ENCODE results near the gene MACROH2A2. TPM values are rescaled to one million over a fixed set of nuclear protein-coding genes. Genes with fewer than 3 reads are reported as not detected.

MACROH2A2 gene
- total and polyA plus RNA-seq, 2 donors: 15.2 to 18.4 TPM

DNA sequence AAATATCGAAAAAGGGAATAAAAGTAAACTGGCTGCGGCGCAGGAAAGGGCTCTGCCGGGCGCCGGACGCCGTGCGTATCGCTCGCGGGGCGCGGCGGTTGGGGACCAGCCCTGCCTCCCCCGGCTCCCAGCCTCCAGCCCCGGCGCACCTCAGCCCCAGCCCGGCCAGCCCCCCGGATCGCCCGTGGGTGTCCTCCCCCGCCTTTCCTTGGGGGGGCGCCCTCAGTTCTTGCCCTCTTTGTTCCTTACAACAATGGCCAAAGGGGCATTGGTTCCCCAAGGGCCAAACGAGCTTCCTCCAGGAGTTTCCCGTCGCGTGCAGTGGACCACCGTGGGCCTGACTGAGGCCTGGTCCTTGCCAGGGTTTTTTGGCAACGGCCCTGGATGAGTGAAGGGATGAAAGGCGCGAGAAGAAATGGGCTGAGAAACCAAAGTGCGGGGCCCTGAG lies 1.2 kb downstream of the MACROH2A2 start:
- H3K4me3 ChIP-seq (ENCODE audit: low read depth, low read length): peak overlapping the region; percentile 81
- WGBS: 4% methylated on average over 33 of the region's 33 CpGs
- H3K27ac ChIP-seq (ENCODE audit: low read depth): no peak overlapping the region
- no peaks in the 10 kb centered on the region for H3K36me3 ChIP-seq (ENCODE audit: insufficient read depth)
- H3K4me1 ChIP-seq (ENCODE audit: insufficient read depth): no peaks in the 10 kb centered on the region
- DNase-seq (ENCODE audit: extremely low spot score): no peak

DNA sequence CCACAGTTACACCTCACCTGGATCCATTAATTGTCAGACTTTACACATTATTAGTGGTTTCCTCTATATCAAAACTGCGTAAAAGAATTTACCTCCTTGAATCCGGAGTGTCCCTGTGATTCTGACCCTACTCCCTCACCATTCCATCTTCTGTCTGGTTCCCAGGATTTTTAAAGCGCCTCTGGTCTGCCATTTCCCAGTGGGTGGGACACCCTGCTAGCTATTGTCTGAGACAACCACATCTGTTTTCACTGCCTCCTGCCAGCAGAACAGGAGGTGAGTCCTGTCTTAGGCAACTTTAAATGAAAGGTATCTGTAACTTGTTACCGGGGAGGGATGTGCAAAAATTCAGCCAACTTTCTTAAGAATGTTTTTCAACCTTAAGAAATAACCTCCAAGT lies 2.3 kb downstream of the MACROH2A2 start:
- no peak for DNase-seq (ENCODE audit: extremely low spot score)
- H3K4me1 ChIP-seq (ENCODE audit: insufficient read depth): no peaks in the 10 kb centered on the region
- H3K36me3 ChIP-seq (ENCODE audit: insufficient read depth): no peaks in the 10 kb centered on the region
- H3K4me3 ChIP-seq (ENCODE audit: low read depth, low read length): no peak overlapping the region
- 86% methylated on average over 4 of the region's 4 CpGs for WGBS
- no peak overlapping the region for H3K27ac ChIP-seq (ENCODE audit: low read depth)

DNA sequence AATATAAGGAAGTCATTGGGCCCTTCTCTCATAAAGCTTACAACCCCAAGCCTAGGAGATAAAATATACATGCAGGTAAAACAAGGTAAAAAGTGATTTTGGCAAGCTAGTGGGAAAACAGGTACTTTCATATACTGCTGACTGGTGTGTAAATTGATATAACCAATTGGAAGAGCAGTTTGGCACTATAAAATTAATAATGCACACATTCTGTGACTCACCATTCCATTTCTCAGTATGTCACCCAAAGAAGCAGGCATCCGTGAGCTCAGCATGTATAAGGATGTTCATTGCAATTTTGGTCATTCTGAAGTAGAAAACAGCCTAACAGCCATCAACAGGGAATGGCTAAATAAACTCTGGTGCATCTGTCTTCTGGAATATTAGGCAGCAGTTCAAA lies 2.9 kb downstream of the MACROH2A2 start:
- Histone ChIP-seq H3K4me3 (ENCODE audit: low read depth, low read length) (no peak overlapping the region), H3K27ac (ENCODE audit: low read depth) (no peak overlapping the region), H3K4me1 (ENCODE audit: insufficient read depth) (no peaks in the 10 kb centered on the region), H3K36me3 (ENCODE audit: insufficient read depth) (no peaks in the 10 kb centered on the region)
- no peak for DNase-seq (ENCODE audit: extremely low spot score)
- 95% methylated on average over 1 of the region's 1 CpG for WGBS

DNA sequence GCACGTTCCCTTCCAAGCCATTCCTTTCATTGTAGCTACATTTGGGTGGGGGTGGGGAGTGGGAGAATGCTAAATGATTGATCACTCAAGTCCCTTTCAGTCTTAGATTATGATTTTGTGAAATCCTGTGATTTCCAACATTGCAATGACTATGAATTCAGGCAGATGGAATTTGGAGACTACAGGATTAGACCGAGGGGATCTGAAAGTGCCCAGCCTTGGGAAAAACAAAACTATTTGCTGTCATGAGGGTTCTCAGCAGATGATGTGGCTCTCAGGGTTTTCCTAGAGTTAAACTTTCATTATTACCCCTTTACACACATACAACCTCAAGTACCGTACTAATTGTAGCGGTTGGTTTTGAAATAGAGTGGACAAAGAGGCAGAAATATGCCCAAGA lies 4.7 kb downstream of the MACROH2A2 start:
- DNase-seq (ENCODE audit: extremely low spot score): no peak
- 93% methylated on average over 4 of the region's 4 CpGs for WGBS

DNA sequence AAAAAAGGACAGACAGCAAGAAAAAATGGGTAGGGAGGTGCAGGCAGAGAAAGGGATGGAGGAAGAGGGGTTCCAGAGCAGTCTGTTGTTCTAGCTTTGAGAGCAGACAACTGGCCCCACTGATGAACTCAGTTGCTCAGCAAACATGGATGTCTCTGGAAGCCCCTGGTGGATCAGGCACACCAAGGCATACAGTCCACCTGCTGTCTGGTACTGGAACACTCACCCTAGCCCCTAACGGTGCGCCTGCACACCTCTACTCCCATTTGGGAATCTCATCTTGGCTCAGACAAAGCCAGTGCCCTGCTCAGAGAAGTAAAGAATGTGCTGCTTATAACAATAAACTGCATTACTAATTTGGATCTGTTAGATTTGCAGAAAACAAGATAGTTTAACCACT lies 7.7 kb downstream of the MACROH2A2 start:
- 88% methylated on average over 2 of the region's 2 CpGs for WGBS
- no peaks in the 10 kb centered on the region for H3K36me3 ChIP-seq (ENCODE audit: insufficient read depth)
- H3K4me3 ChIP-seq (ENCODE audit: low read depth, low read length): no peak overlapping the region
- DNase-seq (ENCODE audit: extremely low spot score): no peak
- H3K4me1 ChIP-seq (ENCODE audit: insufficient read depth): no peaks in the 10 kb centered on the region
- no peak overlapping the region for H3K27ac ChIP-seq (ENCODE audit: low read depth)

More for the DNA sequence above, 4.7 kb downstream of the MACROH2A2 start:
- Histone ChIP-seq H3K27ac (ENCODE audit: low read depth) (no peak overlapping the region), H3K4me3 (ENCODE audit: low read depth, low read length) (no peak overlapping the region), H3K36me3 (ENCODE audit: insufficient read depth) (no peaks in the 10 kb centered on the region), H3K4me1 (ENCODE audit: insufficient read depth) (no peaks in the 10 kb centered on the region)

DNA sequence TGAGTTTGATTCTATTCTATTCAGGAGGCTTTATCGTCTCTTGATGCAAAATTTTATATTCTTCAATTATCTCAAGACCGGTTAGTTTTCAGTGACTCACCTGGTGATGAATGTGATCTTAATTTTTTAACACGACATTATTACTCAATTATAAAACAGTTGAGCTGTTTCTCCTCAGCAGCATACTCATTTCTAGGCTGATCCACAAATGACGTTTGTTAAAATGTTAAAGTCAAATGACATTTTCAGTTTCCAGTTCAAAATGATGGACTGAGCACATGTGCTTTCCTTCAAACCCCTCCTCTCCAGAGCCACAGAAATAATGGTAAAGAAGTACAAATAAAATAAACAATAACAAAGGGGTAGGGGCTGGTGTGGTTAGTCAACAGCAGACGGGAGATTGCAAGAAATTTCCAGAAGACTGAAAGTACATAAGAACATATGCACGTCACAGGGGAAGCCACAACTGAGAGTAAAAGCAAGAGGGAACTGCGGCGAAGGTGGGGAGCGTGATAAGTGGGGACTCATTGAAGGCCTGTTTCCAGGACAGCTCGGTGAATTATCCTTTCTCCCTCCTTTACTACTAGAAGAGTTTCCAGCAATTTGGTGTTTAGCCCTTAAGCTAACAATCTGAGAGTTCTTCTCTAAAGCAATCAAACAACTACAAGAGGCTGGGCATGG lies 10.9 kb downstream of the MACROH2A2 start:
- Histone ChIP-seq H3K4me1 (ENCODE audit: insufficient read depth) (no peaks in the 10 kb centered on the region), H3K4me3 (ENCODE audit: low read depth, low read length) (no peak overlapping the region), H3K27ac (ENCODE audit: low read depth) (no peak overlapping the region), H3K36me3 (ENCODE audit: insufficient read depth) (no peaks in the 10 kb centered on the region)
- 88% methylated on average over 10 of the region's 10 CpGs for WGBS
- DNase-seq (ENCODE audit: extremely low spot score): no peak

DNA sequence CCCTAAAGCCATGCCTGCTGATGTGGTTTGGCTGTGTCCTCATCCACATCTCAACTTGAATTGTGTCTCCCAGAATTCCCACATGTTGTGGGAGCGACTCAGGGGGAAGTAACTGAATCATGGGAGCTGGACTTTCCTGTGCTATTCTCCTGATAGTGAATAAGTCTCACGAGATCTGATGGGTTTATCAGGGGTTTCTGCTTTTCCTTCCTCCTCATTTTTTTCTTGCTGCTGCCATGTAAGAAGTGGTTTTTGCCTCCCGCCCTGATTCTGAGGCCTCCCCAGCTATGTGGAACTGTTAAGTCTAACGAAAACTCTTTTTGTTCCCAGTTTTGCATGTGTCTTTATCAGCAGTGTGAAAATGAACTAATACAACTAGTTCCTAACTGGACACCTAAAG lies 11.8 kb downstream of the MACROH2A2 start:
- no peaks in the 10 kb centered on the region for H3K4me1 ChIP-seq (ENCODE audit: insufficient read depth)
- WGBS: 85% methylated on average over 4 of the region's 4 CpGs
- DNase-seq (ENCODE audit: extremely low spot score): no peak
- H3K27ac ChIP-seq (ENCODE audit: low read depth): no peak overlapping the region
- no peaks in the 10 kb centered on the region for H3K36me3 ChIP-seq (ENCODE audit: insufficient read depth)
- no peak overlapping the region for H3K4me3 ChIP-seq (ENCODE audit: low read depth, low read length)

DNA sequence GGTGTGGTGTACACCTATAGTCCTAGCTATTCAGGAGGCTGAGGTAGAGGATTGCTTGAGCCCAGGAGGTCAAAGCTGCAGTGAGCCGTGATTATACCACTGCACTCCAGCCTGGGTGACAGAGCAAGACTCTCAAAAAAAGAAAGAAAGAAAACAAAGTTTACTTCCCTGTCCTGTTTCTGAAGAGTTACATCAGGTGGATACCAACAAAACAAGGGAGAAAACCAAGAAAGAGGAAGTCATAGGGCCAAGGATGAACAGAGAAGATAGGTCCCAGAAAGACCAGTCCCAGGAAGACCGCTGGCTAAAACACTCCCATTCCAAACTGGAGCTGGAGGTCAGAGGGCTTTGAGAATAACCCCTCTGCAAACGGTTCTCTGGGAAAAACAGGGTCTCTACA lies 13.5 kb downstream of the MACROH2A2 start:
- 91% methylated on average over 3 of the region's 3 CpGs for WGBS
- DNase-seq (ENCODE audit: extremely low spot score): no peak
- Histone ChIP-seq H3K4me3 (ENCODE audit: low read depth, low read length) (no peak overlapping the region), H3K4me1 (ENCODE audit: insufficient read depth) (no peaks in the 10 kb centered on the region), H3K27ac (ENCODE audit: low read depth) (no peak overlapping the region), H3K36me3 (ENCODE audit: insufficient read depth) (no peaks in the 10 kb centered on the region)

DNA sequence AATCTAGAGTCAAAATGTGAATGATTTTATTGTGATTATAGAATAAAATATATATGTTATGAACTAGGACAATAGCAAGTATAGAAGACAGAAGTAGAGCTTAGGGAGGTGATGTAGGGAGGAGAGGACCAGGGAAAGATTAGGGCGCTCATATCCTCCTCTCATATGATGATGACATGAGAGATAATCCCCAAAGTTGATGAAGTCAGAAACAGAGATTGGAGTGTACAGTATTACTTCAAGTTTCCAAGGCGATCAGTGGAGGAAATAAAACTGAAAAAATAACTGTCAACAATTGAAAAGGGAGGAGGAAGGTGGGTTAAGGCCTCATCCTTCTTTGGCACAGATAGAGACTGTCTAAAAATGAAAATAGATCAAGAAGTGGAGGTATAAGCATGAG lies 14.9 kb downstream of the MACROH2A2 start:
- no peak for DNase-seq (ENCODE audit: extremely low spot score)
- Histone ChIP-seq H3K4me1 (ENCODE audit: insufficient read depth) (no peaks in the 10 kb centered on the region), H3K27ac (ENCODE audit: low read depth) (no peak overlapping the region), H3K36me3 (ENCODE audit: insufficient read depth) (no peaks in the 10 kb centered on the region), H3K4me3 (ENCODE audit: low read depth, low read length) (no peak overlapping the region)
- 92% methylated on average over 2 of the region's 2 CpGs for WGBS

DNA sequence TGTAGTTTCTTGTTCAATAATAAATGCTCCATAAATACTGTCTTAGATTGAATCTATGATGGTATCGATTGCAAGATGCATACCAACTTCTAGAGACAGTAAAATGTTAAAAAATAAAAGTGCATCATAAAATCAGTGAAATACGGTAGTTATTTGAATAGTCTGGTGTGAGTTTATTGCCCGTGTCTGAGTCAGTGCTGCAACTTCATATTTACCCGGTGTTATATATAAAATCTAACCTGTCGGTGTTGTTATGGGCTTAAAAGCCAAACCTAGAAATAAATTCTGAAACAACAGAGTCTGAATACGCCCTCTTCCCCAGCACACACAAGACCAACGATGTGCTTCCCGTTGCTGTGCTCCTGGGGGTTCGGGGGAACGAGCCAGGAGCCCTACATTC lies 16.3 kb downstream of the MACROH2A2 start:
- no peak for DNase-seq (ENCODE audit: extremely low spot score)
- no peaks in the 10 kb centered on the region for H3K4me1 ChIP-seq (ENCODE audit: insufficient read depth)
- H3K36me3 ChIP-seq (ENCODE audit: insufficient read depth): no peaks in the 10 kb centered on the region
- 92% methylated on average over 10 of the region's 10 CpGs for WGBS
- no peak overlapping the region for H3K27ac ChIP-seq (ENCODE audit: low read depth)
- H3K4me3 ChIP-seq (ENCODE audit: low read depth, low read length): no peak overlapping the region

DNA sequence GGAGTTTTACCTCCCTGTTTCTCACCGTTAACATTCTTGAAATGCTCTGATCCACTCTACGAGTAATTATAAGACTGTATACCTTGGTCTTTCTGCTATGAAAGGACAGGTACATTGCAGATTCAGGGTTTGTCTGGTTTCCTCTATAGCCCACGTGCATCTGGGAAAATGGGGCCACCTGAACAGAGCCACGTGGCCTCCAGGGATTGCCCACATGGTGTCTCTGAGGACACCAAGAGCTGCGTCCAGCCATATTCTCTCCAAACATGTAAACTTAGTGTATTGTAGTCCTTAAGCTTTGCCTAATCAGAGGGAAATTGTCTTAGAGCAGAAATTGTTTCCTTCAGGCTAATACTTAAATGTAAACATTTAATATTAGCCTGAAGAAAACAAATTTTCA lies 16.7 kb downstream of the MACROH2A2 start:
- no peak for DNase-seq (ENCODE audit: extremely low spot score)
- Histone ChIP-seq H3K4me3 (ENCODE audit: low read depth, low read length) (no peak overlapping the region), H3K36me3 (ENCODE audit: insufficient read depth) (no peaks in the 10 kb centered on the region), H3K27ac (ENCODE audit: low read depth) (no peak overlapping the region), H3K4me1 (ENCODE audit: insufficient read depth) (no peaks in the 10 kb centered on the region)
- 90% methylated on average over 5 of the region's 5 CpGs for WGBS

DNA sequence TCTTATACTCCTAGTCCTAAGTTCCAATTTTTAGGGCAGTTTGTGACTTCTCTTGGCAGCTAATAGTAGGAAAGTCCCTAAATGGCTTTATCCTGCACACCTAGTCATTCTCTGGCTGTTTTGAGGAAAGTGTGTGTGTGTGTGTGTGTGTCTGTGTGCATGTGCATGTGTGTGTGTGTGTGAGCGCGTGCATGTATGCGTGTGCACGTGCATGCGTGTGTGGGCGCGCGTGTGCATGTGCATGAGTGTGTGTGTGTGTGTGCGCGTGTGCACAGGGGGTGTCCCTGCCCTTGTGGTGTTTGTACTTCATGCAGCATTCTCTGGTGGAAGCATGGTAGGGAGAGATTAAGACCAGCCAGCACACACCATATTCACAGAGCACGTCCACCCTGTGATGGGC lies 18.2 kb downstream of the MACROH2A2 start:
- H3K36me3 ChIP-seq (ENCODE audit: insufficient read depth): no peaks in the 10 kb centered on the region
- H3K4me3 ChIP-seq (ENCODE audit: low read depth, low read length): no peak overlapping the region
- DNase-seq (ENCODE audit: extremely low spot score): no peak
- 97% methylated on average over 11 of the region's 11 CpGs for WGBS
- H3K4me1 ChIP-seq (ENCODE audit: insufficient read depth): no peaks in the 10 kb centered on the region
- no peak overlapping the region for H3K27ac ChIP-seq (ENCODE audit: low read depth)

DNA sequence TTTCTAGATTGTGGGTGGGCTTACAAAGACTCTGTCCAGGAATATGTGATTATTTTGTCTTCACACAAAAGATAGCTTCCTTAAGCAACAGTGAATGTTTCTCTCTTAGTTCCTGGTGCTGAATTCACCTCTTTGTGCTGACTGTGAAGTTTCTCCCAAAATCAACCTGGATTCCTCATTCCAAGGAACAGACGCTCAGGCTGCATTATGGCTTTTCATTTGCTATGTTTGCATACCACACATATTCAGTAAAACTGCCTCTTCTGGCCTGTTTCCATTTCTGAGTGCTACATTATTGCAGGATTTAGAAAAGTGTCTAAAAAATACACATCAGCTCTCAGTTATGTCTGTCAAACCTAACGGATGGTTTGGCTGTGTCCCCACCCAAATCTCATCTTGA lies 21.5 kb downstream of the MACROH2A2 start:
- DNase-seq (ENCODE audit: extremely low spot score): no peak
- H3K4me1 ChIP-seq (ENCODE audit: insufficient read depth): no peaks in the 10 kb centered on the region
- H3K4me3 ChIP-seq (ENCODE audit: low read depth, low read length): no peak overlapping the region
- H3K27ac ChIP-seq (ENCODE audit: low read depth): no peak overlapping the region
- no peaks in the 10 kb centered on the region for H3K36me3 ChIP-seq (ENCODE audit: insufficient read depth)
- 62% methylated on average over 2 of the region's 2 CpGs for WGBS

DNA sequence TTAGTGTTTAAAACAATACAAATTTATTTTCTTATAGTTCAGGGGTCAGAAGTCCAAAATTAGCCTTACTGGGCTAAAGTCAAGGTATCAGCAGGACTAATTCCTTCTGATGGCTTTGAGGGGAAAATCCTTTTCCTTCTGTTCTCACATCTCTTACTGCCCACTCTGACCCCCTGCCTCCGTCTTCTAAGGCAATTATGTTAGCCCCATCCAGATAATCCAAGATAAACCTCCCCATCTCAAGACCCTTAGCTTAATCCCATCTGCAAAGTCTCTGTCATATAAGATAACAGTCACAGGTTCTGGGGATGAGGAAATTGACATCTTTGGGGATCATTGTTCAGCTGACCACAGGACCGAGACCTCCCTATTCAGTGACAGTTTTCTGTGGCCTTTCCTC lies 22.3 kb downstream of the MACROH2A2 start:
- H3K4me1 ChIP-seq (ENCODE audit: insufficient read depth): no peaks in the 10 kb centered on the region
- no peak for DNase-seq (ENCODE audit: extremely low spot score)
- H3K36me3 ChIP-seq (ENCODE audit: insufficient read depth): no peaks in the 10 kb centered on the region
- WGBS: 98% methylated on average over 2 of the region's 2 CpGs
- H3K27ac ChIP-seq (ENCODE audit: low read depth): no peak overlapping the region
- no peak overlapping the region for H3K4me3 ChIP-seq (ENCODE audit: low read depth, low read length)

DNA sequence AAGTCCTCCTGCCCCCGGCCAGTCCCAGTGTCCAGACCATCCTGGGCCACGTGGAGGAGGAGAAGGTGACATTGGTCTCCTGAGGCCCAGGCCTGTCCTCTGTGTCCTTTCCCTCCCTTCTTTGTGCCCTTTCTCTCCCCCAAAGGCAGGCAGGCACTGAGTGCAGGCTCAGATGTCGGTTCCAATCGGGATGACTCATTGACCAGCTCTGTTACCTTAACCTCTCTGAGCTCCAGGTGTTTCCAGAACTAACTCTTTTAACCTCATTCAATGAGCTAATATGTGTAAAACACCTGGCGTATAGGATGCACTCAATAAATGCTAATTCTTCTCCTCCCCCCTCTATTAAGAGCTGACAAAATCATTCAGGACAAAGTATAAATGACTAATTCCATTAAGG lies 25.7 kb downstream of the MACROH2A2 start:
- DNase-seq (ENCODE audit: extremely low spot score): no peak
- 96% methylated on average over 5 of the region's 5 CpGs for WGBS
- no peak overlapping the region for H3K4me3 ChIP-seq (ENCODE audit: low read depth, low read length)
- no peaks in the 10 kb centered on the region for H3K36me3 ChIP-seq (ENCODE audit: insufficient read depth)
- H3K27ac ChIP-seq (ENCODE audit: low read depth): no peak overlapping the region
- no peaks in the 10 kb centered on the region for H3K4me1 ChIP-seq (ENCODE audit: insufficient read depth)

Data from urinary bladder (tissue), 4 donors.